Large intestine (tissue), 3 donors: Measurements from ENCODE around the gene APOBEC2. TPM values are rescaled to one million over a fixed set of nuclear protein-coding genes. Genes with fewer than 3 reads are reported as not detected.

Experiments
- DNase-seq, 2 donors: peaks; one replicate each; pipeline versions ENCODE4 v3.0.0 to v3.0.0-alpha.2; 2013
- H3K27ac ChIP-seq: one replicate; pipeline ENCODE4 v1.5.1; 2013; ENCODE audit warnings: low read length
- H3K27me3 ChIP-seq: 2 replicates; pipeline ENCODE4 v1.6.1; 2013; ENCODE audit warnings: low read length; ENCODE audit not compliant: control insufficient read depth, insufficient read depth
- H3K36me3 ChIP-seq: 2 replicates; pipeline ENCODE4 v1.6.1; 2013; ENCODE audit warnings: low read length; ENCODE audit not compliant: control insufficient read depth, insufficient read depth
- H3K4me1 ChIP-seq: one replicate; pipeline ENCODE4 v1.6.1; 2013; ENCODE audit warnings: low read length; ENCODE audit not compliant: control insufficient read depth, insufficient read depth
- H3K4me3 ChIP-seq: one replicate; pipeline ENCODE4 v1.5.1; 2013; ENCODE audit warnings: low read length
- H3K9me3 ChIP-seq: one replicate; pipeline ENCODE4 v1.6.1; 2013; ENCODE audit warnings: mild to moderate bottlenecking, low read depth, low read length, moderate library complexity; ENCODE audit not compliant: control insufficient read depth
- WGBS: methylation state at CpG from one replicate; pipeline ENCODE4 v1.1.5; 2013; ENCODE audit warnings: low lambda C conversion rate; ENCODE audit not compliant: insufficient coverage; 5-methylcytosine and 5-hydroxymethylcytosine counted together
- polyA plus RNA-seq: library from polyadenylated mRNA; unstranded; fragments of 120-200 nt; gene quantifications from one replicate; pipeline ENCODE4 v1.2.1, GENCODE V29; 2013

Gene APOBEC2
- polyA plus RNA-seq, 1 donor = 5.6 TPM

GRCh38 chr6:41022294-41022693 lies 30.7 kb upstream of the APOBEC2 start:
- no peak overlapping the region for H3K27ac ChIP-seq
- DNase-seq = peak in 1 of 2 donors; percentile 45
- H3K4me3 ChIP-seq = no peak overlapping the region
- peaks cover 23% of the 10 kb centered on the region for H3K36me3 ChIP-seq
- H3K4me1 ChIP-seq = peaks cover 5% of the 10 kb centered on the region
- no peaks in the 10 kb centered on the region for H3K27me3 ChIP-seq
- no peaks in the 10 kb centered on the region for H3K9me3 ChIP-seq

- Histone ChIP-seq H3K36me3 (peaks cover 30% of the 10 kb centered on the region), H3K27me3 (no peaks in the 10 kb centered on the region), H3K4me3 (no peak overlapping the region), H3K9me3 (no peaks in the 10 kb centered on the region), H3K4me1 (peaks cover 11% of the 10 kb centered on the region), H3K27ac (no peak overlapping the region)
- no CpG with 5 or more reads among the region's 3 CpGs for WGBS
- no peak for DNase-seq
Measured at GRCh38 chr6:41023114-41023513, 29.9 kb upstream of the APOBEC2 start.

DNA sequence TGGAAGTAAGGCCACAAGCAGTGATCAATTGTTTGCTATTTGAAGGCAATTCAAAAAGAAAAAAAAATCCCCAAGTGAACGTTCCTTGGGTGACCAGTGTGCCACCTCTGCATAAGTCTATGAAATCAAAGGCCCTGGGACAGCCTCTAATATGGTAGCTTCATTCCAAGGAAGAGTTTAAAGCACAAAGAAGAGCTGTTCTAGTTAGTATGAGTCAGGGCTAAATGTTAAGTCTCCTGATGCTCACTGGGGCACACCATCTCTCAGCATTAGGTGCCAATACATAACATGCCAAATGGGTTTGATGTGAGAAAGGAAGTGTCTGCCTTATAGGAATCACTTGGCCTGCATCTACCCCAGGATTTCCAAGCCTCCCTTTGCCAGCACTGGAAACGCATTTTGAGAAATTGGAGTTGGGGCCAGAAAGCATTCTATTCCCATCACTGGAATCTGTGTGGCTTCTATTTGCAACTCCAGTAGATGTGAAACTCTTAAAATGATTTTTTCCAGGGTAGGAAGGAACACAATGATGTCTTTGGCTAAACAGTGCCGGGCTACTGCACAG lies 27.0 kb upstream of the APOBEC2 start:
- no CpG with 5 or more reads among the region's 3 CpGs for WGBS
- H3K4me3 ChIP-seq = no peak overlapping the region

GRCh38 chr6:41027241-41027640 lies 25.8 kb upstream of the APOBEC2 start:
- peaks cover 33% of the 10 kb centered on the region for H3K4me1 ChIP-seq
- H3K36me3 ChIP-seq = peaks cover 70% of the 10 kb centered on the region
- H3K27me3 ChIP-seq = no peaks in the 10 kb centered on the region
- 100% methylated on average over 1 of the region's 4 CpGs for WGBS
- DNase-seq = no peak
- H3K4me3 ChIP-seq = peak overlapping the region; percentile 1
- no peaks in the 10 kb centered on the region for H3K9me3 ChIP-seq
- peak overlapping the region; percentile 25 for H3K27ac ChIP-seq

More for the DNA sequence above, 27.0 kb upstream of the APOBEC2 start:
- Histone ChIP-seq H3K36me3 (peaks cover 58% of the 10 kb centered on the region), H3K4me1 (peaks cover 30% of the 10 kb centered on the region), H3K9me3 (no peaks in the 10 kb centered on the region), H3K27ac (no peak overlapping the region), H3K27me3 (no peaks in the 10 kb centered on the region)
- DNase-seq = no peak

DNA sequence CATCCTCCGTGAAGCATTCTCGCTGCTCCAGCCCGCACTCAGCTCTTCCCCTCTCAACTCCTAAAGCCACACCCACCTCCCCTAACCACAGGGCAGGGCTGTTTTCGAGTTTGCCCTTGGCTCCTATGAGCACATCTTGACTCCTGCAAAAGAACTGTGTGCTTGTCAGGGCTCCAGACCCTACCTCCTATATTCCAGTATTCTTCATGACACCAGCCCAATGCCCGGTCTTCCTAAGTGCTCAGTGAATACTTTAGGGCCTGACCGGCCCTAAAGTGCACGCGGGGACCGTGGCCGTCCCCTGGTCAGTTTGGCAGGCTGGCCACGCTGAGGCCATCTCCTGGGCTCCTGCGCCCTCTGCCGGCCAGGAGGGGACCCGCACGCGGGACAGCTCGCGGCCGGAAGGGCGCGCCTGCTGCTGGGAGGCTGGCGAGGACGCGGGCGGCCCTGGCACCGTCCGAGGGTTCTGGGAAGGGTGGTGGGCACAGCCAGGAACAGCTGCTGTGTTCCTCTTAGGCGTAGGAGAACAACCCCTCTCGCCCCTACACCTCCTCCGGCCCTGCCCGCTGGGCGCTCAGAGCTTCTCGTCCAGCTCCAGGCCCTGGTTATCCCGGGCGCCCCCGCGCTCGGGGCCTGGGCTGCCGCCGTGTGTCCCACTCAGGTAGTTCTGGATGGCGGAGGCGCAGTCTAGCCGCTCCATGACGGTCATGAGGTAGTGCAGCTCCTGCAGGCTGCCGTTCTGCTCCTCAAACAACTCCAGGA lies 25.0 kb upstream of the APOBEC2 start:
- Histone ChIP-seq H3K36me3 (peaks cover 76% of the 10 kb centered on the region), H3K4me3 (peak overlapping the region; percentile 37), H3K27me3 (no peaks in the 10 kb centered on the region), H3K9me3 (no peaks in the 10 kb centered on the region), H3K27ac (peak overlapping the region; percentile 47), H3K4me1 (peaks cover 33% of the 10 kb centered on the region)
- no CpG with 5 or more reads among the region's 45 CpGs for WGBS
- peak; percentile 54 to 72 for DNase-seq

DNA sequence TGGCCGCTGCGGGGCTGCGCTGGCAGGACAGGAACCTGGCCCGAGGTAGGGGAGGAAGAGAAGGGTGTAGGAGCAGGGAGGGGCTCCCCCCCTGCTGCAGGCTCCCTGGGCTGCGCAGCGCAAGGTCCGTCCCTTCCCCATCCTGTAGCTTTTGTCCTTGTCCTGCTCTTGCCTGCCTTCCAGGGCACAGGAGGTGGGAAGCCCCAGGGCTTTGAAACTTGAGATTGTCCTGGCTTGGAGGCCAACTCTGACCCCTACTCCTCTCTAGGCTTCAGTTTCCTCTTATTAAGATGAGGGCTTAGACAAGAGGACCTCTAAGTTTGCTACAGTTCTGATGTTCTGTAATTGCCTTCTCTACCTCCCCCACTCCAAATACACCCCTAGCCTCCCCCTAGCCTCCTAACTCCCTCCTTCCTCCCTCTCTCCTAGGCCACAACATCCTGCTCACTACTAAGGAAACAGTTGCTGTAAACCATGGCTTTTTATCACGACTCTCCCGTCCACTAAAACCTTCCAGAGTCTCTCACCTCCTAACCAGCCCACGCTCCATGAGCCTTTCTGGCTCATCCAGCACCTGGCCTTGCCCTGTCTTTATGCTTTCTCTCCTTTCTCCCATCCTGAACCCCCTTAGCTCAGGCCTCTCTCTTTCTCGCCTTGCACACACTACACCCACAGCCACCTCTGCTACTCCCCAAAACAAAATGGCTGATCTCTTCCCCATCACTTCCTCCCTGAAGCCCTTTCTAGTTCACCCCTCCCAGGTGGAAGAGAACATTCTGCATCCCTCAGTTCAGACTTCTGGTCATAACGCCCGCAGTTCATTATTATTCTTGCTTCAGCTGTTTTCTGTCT lies 24.2 kb upstream of the APOBEC2 start:
- DNase-seq = no peak
- Histone ChIP-seq H3K4me3 (peak overlapping the region; percentile 37), H3K4me1 (peaks cover 36% of the 10 kb centered on the region), H3K36me3 (peaks cover 81% of the 10 kb centered on the region), H3K9me3 (no peaks in the 10 kb centered on the region), H3K27ac (peak overlapping the region; percentile 47), H3K27me3 (no peaks in the 10 kb centered on the region)
- WGBS = 80% methylated on average over 1 of the region's 13 CpGs

- H3K27me3 ChIP-seq = no peaks in the 10 kb centered on the region
- H3K4me3 ChIP-seq = no peak overlapping the region
- H3K9me3 ChIP-seq = no peaks in the 10 kb centered on the region
- peaks cover 74% of the 10 kb centered on the region for H3K36me3 ChIP-seq
- no peak for DNase-seq
- no CpG with 5 or more reads among the region's 15 CpGs for WGBS
- no peak overlapping the region for H3K27ac ChIP-seq
- H3K4me1 ChIP-seq = peaks cover 50% of the 10 kb centered on the region
Measured at GRCh38 chr6:41032830-41033229, 20.2 kb upstream of the APOBEC2 start.

GRCh38 chr6:41033776-41034175 lies 19.2 kb upstream of the APOBEC2 start:
- no peak for DNase-seq
- no peaks in the 10 kb centered on the region for H3K9me3 ChIP-seq
- H3K27me3 ChIP-seq = no peaks in the 10 kb centered on the region
- no peak overlapping the region for H3K4me3 ChIP-seq
- WGBS = 60% methylated on average over 1 of the region's 13 CpGs
- peaks cover 42% of the 10 kb centered on the region for H3K4me1 ChIP-seq
- peaks cover 67% of the 10 kb centered on the region for H3K36me3 ChIP-seq
- H3K27ac ChIP-seq = no peak overlapping the region

DNA sequence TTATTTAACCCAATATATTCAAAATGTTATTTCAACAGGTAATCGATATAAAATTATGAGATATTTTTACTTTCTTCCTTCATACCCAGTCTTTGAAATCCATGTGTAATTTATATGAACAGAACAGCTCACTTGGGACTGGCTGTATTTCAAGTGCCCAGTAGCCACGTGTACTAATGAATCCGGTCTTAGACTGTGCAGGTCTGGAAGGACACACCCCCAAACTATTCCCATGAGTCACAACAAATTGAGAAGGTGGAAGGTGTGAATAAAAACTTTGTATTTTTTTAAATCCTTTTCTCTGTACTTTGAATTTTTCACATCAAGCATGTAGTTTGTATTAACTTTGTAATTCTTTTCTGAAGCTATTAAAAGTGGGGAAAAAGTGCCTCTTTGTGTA lies 16.8 kb upstream of the APOBEC2 start:
- no peaks in the 10 kb centered on the region for H3K9me3 ChIP-seq
- H3K27me3 ChIP-seq = no peaks in the 10 kb centered on the region
- peaks cover 43% of the 10 kb centered on the region for H3K36me3 ChIP-seq
- DNase-seq = no peak
- peak overlapping the region; percentile 100 for H3K27ac ChIP-seq
- peak overlapping the region; percentile 70 for H3K4me3 ChIP-seq
- WGBS = 100% methylated on average over 1 of the region's 3 CpGs
- H3K4me1 ChIP-seq = peaks cover 43% of the 10 kb centered on the region

DNA sequence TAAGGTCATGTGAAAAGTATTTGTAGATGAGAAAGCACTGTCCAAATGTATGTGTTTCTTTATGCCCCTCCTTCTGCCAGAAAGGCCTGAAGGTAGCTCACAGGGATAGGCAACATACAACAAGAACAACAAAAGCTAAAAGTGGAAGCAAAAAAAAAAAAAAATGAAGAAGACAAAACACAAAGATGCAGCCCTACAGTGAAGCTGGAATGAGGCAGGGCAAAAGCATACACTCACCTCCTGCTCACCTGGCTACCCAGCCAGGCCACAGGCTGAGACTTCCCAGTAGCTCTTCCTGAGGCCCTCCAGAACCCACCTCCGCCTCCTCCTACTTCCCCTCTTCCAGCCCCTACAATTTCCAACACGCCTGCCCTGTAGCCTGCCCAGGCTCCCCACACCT lies 16.4 kb upstream of the APOBEC2 start:
- H3K9me3 ChIP-seq = no peaks in the 10 kb centered on the region
- no CpG with 5 or more reads among the region's 2 CpGs for WGBS
- no peak for DNase-seq
- H3K4me1 ChIP-seq = peaks cover 43% of the 10 kb centered on the region
- H3K27ac ChIP-seq = peak overlapping the region; percentile 100
- peaks cover 39% of the 10 kb centered on the region for H3K36me3 ChIP-seq
- peak overlapping the region; percentile 70 for H3K4me3 ChIP-seq
- no peaks in the 10 kb centered on the region for H3K27me3 ChIP-seq
